GM03348 (cell line): ENCODE results near the gene TMEM217.
A peak's percentile ranks its signal among the peaks of the same experiment; 100 is the strongest.

Experiments
- DNase-seq: peaks from one replicate; pipeline ENCODE4 v3.0.0; 2012; ENCODE audit warnings: low spot score

Gene TMEM217

DNA sequence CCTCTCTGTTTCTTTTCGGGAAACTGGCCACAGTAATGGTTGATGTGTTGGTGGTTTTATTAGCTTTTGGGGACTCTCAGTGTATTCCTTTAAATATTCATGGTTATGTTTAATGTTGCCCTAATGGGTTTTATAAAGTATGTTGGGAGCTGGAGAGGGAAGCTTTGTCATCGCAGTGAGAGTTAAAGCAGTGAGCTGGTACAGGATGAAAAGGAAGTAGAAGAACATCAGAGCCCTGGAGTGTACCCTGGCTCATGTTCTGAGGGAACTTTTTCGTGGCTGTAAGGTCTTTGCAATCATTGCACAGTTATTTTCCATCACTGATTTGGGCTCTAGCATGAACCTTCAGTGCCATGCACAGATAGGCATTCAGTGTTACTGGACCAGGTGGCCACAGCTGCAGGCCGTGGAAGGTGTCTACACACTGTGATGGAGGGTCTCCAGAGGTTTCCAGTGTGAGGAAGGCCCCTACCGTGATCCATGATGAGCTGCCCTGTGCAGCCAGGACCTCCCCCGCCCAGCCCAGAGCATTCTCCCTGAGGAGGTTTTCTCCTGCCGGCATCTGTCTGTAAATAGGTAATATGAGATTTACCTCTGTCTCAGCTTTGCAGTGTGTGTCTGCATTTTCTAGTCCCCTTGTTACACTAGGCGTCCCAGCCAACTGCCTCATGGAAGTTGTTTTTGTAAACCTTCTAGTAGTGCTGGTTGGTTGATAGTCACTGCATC, 22.4 kb upstream of the TMEM217 start:
- DNase-seq: no peak

DNA sequence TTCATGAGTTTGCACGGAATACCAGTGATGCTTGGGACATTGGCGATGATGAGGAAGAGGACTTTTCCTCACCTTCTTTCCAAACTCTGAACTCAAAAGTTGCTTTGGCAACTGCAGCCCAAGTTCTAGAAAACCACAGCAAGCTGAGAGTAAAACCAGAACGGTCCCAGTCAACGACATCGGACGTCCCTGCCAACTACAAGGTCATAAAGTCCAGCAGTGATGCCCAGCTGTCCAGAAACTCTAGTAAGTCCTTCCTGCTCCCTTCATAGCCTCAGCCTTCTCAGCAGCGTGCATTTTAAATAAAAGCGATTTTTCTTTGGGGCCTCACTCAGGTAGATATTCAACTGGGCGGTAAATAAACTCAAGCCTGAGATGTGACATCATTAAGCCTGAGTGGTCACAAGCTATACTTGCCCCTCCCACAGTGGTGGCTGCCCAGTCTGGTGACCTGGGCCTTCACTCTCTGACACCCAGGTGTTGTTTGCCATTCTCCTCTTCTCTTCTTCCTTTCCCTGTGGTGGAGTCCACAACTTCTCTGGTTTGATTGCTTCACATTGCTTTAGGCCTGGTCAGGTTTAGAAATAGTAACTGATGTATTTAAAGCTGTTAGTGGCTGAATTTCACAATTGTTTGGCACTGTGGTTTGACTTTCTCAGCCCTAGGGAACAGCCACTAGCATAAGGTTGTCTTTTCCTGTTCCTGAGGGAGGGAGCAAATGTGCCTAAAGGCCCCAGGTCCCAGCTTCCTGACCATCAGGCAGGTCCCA, 21.6 kb upstream of the TMEM217 start:
- peak; percentile 66 for DNase-seq

DNA sequence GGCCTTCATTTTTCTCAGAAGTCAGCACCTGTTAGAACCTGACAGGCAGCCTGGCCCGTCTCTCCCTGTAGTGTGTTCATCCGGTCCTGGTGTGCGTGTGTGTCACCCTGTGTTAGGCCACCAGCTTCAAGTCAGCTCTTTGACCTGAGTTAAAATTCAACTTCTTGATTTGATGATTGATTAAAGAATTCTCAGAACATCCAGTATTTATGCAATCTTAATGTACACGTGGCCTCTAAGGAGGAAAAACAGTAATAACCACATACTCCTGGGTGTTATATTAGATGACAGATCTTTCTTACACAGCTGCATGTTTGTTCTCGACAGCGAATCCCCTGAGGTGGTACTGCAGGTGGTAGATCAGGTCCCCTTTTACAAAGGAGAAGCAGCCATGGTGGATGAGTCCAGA, 19.1 kb upstream of the TMEM217 start:
- no peak for DNase-seq

DNA sequence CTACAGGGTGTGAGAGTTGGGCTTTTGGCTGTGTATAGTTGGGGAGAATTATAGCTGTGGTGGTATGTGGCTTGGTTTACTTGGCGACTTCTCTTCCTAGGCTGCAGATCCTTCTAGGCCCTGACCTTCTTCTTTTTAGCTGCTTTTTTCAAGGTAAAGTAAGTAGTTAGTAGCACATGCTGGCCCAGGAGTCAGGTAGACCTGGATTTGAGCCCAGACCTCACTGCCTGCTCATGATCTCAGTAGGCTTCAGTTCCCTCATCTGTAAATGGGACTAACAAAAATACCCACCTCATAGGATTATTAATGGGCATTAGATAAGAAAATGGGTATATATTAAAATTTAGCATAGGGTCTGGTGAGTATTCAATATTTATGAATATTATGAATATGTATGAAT, 17.4 kb upstream of the TMEM217 start:
- no peak for DNase-seq

DNA sequence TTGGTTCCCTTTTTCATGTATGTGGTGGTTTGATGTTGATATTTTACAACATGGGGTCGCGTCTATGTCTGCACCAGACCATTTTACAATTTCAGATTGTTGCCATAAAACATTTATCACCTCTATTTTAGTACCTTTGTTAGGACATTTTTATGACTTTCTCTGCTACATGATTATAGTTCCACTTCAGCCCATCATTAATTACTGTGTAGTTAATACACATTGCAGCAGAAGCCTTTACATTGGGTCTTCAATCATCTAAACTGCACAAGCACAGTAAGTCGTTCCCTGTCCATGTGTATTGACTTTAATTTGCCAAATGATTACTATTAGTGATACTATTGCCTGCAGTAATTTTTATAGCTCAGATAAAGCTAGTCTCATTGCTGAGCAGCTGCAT, 15.7 kb upstream of the TMEM217 start:
- DNase-seq: no peak

GRCh38 chr6:37272834-37273566, 15.1 kb upstream of the TMEM217 start:
- DNase-seq: no peak

GRCh38 chr6:37269105-37269504, 11.2 kb upstream of the TMEM217 start:
- DNase-seq: no peak

DNA sequence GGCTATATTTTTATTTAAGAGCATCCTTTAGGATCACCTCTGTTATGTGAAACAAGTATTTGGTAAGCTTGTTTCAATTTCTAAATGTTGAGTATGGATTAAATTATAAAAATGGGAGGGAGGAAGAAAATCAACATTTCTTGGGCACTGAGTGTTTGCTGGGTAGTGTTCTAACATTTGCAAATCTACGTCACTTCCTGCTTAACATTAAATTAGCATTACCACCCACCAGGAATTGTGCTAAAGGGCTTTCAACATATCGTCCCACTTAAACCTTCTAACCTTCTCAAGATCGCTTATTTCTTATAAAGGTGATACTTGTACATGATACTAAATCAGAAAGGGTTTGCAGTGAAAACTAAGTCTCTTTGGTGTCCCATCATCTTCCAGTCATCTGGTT, 7.9 kb upstream of the TMEM217 start:
- DNase-seq: no peak

DNA sequence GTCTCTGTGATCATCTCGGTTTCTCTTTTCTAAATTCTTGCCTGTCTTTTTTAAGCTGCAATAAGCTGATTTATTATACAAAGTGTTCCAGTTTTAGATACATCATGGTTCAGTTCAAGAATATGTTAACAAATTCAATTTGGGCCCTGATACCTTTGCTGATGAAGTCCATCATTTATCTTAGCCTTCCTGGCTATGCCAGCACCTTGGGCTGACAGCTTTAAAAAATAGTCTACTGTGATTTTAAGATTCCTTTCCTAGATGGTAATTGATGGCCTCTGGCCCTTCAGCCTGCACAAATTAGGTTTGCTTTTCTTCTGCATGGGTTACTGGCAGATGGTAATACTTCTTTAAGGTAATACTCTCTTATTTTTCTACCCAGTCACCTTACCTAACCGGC, 7.1 kb upstream of the TMEM217 start:
- no peak for DNase-seq

DNA sequence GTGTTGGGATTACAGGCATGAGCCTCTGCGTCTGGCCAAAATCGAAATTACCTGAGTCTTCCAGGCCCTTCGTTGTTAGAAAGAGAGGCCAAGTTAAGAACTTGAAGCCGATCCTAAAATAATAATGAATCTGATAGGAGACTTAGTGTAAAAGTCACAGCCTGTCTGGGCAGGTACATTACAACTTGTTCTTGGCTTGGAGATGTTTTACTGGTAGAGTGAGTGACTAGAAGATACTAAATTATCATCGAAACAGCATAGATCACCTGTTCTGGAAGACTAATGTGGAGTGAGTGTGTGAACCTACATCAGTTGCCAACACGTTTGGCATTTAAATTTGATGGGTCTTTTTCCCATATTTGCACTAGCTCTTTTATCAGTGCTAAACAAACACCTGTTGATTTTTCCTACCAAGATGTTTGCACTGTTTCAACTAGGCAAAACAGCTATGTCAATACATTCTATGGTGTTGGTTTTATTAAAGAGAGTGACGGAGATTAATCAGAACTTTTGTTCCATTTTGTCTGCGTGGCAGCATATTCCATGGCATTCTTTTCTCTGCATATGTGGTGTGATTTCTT, 4.6 kb upstream of the TMEM217 start:
- no peak for DNase-seq

- no peak for DNase-seq
Observed at GRCh38 chr6:37261198-37261597, 3.3 kb upstream of the TMEM217 start.

DNA sequence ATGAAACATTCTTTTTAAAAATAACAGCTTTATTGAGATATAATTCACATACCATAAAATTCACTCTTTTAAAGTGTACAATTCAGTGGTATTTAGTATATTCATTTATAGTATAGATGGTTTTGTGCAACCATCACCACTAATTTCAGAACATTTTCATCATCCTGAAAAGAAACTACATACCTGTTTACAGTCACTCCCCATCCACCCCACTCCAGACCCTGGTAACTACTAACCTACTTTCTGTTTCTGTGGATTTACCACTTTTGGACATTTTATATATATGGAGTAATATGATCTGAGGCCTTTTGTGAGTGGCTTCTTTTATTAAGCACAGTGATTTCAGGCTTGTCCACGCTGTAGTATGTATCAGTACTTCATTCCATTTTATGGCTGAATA, 2.5 kb upstream of the TMEM217 start:
- no peak for DNase-seq

GRCh38 chr6:37260040-37260439, 2.1 kb upstream of the TMEM217 start:
- no peak for DNase-seq

DNA sequence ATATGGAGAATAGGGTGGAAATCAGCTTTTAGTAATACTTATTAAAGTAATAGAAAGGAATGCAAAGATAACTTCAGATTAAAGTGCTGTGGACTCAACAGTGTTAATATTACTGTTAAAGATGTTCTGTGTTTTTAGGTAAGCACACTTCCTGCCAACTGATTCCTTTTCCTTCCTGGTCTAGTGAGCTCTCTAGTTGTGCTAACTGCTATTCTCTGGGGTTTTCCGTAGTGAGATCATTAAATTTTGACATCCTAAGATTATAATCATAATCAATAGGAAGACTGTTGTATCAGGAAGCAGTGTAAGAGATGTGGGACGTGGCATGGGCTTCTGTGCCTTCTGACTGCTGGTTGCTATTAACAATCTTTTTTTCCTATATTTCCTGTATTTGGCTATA, 1.2 kb upstream of the TMEM217 start:
- DNase-seq: no peak

DNA sequence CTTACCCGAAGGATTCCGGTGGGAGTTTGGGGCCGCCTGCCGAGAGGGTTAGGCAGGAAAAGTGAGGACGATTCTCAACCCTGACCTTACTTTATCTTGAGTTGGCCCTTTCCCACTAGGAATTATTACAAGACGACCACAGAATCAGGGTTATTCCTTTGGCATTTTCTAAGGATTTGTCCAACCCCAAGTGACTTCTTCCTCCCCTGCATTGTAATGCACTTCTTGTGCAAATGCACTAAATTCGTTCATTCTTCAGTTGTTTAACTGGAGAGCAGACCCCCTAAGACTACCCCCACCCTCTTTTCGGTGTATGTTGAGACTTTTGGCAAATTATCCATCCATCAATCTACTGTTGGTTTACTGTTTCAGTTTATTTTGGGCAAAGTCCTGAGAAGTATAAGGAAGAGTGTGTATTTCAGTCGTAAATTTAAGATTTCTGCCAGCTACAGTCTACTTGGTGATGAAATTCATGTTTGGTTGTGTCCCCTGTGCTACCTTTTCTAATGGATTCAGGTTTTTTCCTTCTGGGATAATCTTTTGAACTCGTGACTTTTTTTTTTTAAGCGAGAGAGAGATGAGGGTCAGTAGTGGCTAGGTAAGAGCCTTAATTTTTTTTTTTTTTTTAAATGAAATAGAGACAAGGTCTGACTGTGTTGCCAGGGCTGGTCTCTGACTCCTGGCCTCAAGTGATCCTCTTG, 611 bp upstream of the TMEM217 start:
- DNase-seq: no peak

DNA sequence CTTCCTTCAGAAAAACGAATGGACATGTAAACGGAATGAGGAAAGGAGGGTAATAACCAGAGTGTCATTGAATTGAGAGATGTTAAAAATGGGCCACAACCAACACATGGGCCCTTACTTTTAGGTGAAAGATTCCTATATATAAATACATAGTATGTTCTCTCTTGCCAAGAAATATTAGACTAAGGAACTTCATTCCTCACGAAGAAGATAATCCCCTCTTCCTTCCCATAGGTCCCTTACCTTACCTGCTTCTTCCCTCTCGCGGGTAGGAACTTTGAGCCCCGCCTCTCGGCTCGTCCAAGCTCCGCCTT, 667 bp downstream of the TMEM217 start:
- DNase-seq: no peak

DNA sequence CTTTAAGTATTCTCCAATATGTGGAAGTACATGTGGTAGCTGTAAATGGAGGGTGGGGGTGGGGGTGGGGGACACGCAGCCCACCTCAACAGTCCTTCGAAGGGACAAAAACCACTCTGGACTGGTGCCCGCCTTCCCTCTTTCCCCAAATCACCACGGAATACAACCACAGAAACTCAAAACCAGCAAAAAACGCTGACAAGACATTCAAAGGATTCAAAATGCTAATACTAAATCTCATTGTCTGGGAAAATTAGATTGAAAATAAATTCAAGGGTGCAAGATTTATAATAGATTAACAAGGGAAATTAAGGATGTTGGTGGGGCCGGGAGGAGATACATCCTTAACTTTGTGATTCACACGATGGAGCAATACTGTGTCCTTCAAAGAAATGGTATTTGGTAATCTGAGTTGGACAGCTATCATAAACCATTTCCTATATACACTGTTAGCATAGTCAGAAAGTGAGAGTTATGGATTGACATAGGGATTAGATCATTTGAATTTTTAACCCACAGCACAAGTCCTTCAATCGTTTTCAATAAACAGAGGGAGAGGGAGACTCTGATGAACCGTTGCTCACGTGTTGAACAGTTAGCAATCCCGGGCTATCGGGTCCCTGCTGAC, 1.1 kb downstream of the TMEM217 start:
- DNase-seq: peak; percentile 23

GRCh38 chr6:37254881-37255280, 3.1 kb downstream of the TMEM217 start:
- no peak for DNase-seq

- DNase-seq: no peak
Observed at GRCh38 chr6:37253486-37254007, 4.4 kb downstream of the TMEM217 start.

DNA sequence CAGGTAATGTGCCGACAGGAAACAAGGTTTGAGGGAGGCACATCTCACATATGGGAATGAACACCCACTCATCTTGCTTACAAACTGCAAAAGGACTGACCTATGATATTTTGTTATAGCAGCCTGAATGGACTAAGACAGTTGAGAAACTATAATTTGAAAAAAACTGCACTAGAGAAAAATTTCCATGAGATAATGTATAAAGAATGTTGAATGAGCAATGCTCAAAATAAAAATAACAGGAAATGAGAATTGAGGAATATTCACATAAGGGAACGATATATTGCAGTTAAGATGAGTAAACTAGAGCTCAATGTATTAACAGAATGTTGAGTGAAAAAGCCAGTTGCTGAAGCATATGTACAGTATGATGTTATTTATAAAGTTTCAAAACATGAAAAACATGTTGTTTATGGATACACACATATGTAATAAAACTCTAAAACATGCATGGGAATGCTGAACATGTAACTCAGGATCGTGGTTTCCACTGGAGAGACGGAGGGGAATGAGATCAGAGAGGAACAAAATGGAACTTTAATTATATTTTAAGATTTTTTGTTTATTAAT, 6.6 kb downstream of the TMEM217 start:
- DNase-seq: no peak
